NCI-H146 treated with DMSO at 0.1 percent for 48 hours (cell line): ENCODE results near the gene ACSS1.

ENCODE experiments used
- DNase-seq: peaks from one replicate; lab custom pipeline; 2025; ENCODE audit not compliant: unreplicated experiment; lab: John Stamatoyannopoulos, UW

The ACSS1 gene

DNA sequence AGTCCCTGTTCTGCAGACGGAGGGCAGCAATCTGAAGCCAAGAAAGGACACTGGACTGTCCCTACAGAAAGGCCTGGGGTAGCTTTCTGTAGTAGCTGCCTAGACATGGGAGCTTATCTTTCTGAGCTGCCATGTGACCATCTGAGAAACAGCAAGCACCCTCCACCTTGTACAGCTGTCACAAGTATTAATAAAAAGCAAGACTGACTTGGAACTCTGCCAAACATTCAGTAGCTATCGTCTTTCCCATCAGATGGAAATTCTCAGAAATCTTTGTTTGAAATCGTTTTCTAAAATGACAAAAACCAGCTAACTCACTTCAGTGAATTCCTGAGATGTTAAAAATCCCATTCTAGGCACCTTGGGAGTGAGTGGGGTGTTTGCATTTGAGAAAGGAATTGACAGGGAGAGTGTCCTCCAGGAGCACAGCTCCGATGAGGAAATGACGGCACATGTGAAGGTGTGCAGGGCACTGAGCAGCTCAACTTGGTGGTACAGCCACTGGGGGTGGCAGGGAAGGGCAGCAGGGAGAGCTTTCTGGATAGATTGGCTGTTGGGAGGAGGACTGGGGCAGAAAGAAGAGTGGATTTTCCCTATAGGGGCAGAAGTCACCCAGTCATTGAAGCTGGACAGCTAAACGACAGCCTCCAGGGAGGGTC lies 24.5 kb downstream of the ACSS1 start:
- no peak for DNase-seq

DNA sequence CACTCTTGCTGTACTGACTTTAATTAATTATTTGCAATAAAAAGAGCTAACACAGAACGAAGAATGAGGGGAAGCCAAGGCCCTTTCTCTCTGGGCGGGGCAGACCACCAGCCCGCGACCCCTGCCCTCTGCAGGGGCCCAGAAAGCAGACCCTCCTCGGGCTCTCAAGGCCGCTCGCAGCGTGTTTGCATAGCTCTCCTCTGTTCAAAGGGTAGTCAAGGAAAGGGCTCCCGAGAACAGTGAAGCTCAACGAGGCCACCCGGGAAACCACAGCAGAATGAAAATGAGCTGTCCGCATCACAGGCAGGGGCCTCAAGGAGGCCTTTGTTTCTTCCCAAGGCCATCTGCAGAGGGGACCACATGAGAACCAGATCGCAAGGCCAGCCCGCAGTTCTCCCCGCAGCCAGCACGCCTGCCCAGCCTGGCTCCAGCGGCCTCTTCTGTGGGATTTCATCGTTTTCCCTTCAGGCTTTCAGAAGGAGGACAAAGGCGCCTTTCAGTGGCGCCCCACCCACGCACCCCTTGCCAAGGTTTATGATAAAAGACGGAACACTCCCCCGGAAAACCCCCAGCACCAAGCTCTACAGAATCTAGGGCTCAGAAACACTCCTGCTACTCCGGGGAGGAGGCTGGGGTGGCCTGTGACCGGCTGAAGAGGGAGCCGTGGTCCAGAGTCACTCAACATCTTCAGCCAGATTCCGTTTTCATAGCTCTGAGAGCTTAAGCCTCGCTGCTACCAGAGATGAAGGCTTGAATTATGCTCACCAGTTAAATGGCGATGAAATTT lies 25.3 kb downstream of the ACSS1 start:
- no peak for DNase-seq

DNA sequence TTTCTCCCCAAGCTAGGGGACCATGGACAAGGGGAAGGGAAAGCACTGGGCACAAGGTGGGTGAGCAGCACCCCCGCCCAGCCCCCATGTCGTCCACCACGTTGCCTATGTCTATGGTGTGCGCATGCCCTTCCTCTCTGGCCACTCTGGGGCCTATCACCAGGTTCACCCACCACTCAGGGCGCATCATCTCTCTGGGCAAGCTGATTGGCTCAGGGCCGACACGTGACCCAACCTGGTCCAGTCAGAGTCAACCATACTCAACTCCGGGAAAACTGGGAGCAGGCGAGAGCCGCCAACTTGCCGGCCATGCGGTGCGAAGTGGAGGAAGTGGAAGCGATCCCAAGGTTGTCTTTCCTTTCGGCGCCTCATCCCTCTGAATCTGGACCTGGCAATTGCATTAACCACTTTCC lies 25.9 kb downstream of the ACSS1 start:
- no peak for DNase-seq

- DNase-seq, result no peak
Observed at GRCh38 chr20:25031241-25031640, 26.7 kb downstream of the ACSS1 start.

- no peak for DNase-seq
Observed at GRCh38 chr20:25030649-25031207, 27.2 kb downstream of the ACSS1 start.

DNA sequence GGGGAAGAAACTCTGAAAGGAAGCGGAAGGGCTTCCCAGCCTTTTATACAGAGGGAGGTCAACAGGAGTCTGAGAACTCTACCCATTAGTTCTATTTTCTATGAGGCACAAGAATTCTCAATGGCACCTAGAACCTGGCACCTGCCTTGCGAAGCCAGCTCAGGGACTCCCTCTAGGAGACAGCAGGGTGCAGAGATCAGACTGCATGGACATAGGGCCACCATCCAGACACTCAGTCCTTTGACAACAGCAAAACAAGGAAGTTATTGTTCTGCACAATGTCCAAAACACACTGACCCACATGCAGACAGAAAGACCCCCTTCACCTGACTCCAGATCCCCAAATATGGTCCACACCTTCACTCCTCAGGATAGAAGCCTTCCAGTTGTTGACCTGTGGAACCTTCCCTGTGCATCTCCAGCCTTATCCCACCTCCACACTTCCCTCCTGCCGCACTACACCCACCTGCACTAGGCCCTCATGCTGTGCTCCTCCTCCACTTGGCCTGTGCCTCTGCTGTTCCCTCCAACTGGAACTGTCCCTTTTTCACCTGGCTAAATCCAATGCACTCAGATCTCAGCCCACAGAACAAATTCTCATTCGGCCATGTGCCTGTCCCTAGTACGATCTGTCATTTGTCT lies 27.8 kb downstream of the ACSS1 start:
- DNase-seq, result no peak

DNA sequence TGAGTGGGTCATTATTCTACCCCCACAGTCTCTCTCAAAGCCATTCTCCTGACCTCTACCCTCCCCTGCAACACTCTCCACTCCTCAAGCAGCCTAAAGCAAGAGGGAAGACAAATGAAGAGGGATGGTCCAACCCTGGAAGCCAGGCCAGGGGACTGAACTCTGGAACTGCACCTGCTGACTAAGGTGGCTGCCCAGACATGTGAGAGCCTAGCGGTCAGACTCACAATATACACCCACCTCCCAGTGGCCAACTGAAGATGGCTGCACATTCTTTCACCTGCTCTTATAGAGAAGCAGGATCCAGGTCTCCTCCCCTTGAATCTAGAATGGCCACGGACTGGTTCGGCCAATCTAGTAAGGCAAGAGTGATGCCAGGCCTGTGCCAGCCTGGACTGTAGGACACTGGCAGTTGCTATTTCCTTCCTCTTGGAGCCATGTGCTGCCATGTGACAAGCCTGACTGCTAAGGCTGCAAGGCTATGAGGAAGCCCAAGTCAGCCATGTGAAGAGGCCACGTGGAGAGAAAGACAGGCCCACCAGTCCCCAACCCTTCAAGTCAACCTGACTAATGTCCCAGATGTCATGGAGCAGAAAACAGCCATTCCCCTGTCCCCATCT lies 31.8 kb downstream of the ACSS1 start:
- no peak for DNase-seq

DNA sequence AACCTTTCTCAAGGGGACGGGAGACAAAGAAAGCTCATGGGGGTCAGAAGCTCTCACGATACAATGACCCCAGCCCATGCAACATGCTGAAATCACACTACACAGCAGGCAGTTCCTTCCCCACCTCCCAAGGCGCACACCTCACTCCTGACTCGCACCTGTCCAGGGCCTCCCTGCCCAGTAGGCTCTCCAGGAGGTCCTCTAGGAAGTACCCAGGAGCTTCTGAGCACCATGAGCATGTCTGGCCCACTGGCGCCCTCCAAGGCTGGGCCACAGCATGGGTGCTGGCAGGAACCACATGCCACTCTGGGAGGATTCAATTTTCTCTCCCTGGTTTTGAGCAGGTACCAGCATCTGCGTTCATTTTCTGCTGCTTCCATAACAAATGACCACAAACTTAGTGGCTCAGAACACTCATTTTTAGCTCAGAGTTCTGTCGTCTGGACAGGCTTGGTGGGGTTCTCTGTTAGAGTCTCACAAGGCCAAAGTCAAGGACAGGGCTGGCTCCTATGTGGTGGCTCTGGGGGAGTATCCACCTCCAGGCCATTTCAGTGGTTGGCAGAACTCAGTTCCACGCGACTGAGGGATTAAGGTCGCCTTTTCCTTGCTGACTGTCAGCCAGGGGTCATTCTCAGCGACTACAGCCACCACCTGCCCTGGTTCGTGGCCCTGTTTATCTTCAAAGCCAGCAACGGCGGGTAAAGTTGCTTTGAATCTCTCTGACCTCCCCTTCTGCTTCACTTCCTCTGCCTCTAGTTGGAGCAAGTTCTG lies 32.7 kb downstream of the ACSS1 start:
- DNase-seq, result no peak

- no peak for DNase-seq
Observed at GRCh38 chr20:25024171-25024570, 33.8 kb downstream of the ACSS1 start.

DNA sequence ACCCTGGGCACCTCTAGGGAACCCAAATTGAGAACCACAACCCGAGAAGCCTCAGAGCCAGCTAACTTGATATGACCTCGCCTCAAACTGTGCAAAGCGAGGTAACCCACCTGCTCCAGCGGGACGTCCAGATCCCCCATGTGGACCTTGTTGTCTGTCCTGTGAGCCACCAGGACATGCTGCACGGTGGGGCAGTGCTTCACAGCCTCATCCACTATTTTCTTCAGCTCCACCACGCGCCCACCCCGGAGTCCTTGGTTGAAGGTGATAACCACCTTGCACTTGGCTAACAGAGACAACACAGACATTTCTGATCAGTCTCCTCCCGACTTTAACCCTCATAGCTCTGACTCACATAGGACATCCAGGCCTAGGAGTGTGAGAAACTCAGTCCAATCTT lies 34.6 kb downstream of the ACSS1 start:
- no peak for DNase-seq

- no peak for DNase-seq
Observed at GRCh38 chr20:25022680-25023079, 35.3 kb downstream of the ACSS1 start.

DNA sequence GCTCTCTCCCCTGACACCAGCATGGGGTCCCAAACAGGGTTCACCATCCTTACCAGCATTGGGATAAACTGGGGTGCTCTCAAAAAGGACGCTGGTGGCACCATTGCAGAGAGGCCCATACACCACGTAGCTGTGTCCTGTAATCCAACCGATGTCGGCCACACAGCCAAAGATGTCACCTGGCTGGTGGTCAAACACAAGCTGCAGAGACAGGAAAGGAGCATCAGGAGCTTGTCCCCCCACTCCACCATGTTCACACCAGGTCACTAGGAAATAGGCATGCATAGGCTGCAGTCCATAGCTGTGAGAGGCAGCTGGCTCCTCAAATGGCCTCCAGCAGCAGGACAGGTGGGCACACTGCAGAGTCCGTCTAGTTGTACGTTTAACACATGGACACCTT lies 36.6 kb downstream of the ACSS1 start:
- DNase-seq, result no peak

DNA sequence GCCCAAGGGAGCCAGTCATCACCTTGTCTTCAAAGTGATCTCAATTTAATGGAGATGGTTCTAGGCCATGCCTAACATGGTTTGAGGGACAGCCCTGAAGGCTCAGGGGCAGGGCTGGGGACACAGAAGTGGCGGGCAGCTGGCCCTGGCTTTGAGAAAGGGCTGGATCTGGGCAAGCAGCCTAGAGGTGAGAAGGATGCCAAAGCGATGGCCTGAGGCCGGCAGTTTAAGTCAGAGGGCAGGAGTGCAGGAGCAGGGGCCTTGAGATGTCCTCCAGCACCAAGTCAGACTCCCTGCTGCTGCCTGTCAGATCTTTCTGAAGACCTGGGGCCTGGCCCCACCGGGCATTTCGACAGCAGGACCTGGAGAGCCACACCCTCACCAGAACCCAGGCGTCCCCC lies 37.0 kb downstream of the ACSS1 start:
- no peak for DNase-seq

DNA sequence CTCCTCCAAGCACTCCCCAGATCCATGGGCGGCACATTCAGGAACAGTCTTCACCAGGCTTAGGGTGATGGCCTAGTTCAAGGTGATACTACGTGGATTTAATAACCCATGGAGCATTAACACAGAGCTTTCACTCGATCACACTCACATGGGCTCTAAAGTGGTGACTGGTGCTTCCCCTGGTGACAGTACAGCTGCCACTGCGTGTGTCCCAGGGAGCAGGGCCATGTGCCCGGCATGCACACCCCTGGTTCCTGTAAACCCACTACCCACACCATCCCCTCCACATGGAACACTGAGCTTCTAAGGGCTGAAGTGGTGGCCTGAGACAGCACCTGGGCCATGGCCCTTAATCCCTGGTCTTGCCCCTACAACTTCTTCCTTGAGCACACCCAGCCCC lies 37.6 kb downstream of the ACSS1 start:
- no peak for DNase-seq

GRCh38 chr20:25019381-25020155 lies 38.4 kb downstream of the ACSS1 start:
- no peak for DNase-seq

GRCh38 chr20:25018841-25019240 lies 39.1 kb downstream of the ACSS1 start:
- DNase-seq, result no peak

DNA sequence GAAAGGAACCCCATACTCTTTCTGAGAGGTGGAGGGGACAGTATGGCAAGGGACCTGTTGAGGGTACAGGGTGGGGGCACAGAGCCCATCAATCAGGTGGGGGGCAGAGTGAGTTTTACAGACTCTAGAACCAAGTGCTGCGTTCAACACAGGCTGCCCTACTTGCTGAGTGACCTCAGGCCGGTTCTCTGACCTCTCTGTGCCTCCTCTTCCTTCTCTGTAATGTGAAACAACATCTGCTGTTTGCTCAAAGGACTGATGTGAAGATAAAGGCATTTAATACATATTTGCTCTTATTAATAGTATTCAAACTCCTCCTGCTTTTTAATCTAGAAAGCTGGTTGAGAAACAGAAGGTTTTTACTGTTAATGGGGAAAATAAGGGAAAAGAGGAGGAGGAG lies 39.5 kb downstream of the ACSS1 start:
- DNase-seq, result no peak

DNA sequence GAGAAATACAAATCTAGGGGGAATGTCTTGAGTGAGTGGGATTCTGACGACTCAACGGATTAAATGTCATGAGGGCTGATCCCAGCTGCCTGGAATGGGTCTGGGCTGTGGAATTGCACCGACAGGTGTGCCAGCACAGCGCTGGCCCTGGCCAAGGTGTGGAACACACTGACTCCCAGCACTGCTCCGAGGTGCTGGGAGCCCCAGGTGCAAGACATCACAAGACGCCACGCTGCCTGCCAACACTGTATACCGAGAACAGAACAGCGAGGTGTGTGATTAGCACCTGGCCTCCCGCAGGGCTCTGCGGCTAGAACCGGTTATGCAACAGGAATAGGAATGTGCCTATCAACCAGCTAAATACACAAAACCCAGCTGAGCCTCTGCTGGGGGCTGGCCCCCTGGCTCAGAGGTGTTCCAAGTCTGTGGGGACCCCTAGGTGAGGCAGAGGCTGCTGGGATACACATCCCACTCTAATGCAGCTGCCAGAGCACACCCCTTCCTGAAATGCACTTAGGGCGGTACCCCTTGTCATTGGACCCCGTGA lies 40.6 kb downstream of the ACSS1 start:
- DNase-seq, result peak; percentile 84

DNA sequence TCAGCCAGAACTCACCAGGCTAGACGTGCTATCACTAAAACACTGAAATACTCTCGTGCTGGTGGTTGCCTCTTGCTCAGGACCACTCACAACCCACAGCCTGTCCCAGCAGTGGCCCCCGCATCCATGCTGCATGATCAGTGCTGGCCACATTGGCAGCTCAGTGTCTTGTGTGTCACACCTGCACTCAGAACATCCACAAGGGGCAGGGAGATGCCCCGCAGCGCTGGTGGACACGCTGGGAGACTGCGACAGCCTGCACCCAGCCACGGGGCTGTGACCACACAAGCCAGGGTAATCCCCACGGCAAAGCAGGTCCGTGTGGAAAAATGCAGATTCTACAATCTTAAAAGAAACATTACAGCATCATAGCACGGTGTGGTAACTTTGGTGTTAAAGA lies 41.5 kb downstream of the ACSS1 start:
- DNase-seq, result no peak

GRCh38 chr20:25015986-25016385 lies 42.0 kb downstream of the ACSS1 start:
- DNase-seq, result no peak
